ENCODE results near the gene FAT2. TPM values are rescaled to one million over a fixed set of nuclear protein-coding genes. Genes with fewer than 3 reads are reported as not detected.

FAT2 gene
- total and polyA plus RNA-seq, 2 donors (not counting 1 experiment from before 2014, with no cell fraction given): not detected

DNA sequence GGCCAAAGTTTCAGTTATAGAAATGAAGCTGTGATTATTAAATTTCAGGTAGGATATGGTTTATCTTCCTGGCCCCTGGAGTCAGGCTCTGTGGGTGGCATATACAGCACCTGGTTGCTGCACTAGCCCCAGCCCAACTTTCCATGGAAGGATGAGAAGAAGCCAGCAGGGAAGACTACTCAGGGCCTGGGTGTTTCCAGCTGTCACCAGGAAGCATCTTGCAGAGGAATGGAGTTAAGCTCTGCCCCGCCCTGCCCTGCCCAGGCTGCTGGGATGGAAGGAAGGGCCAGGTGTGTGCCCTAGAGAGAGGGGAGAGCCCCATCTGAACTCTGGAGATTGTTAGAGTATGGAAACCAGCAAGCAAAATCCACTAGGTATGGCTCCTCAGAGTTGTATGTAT lies 42.8 kb upstream of the FAT2 start:
- no peaks in the 10 kb centered on the region for H3K4me1 Mint-ChIP-seq
- no peaks in the 10 kb centered on the region for H3K36me3 ChIP-seq (replicated peaks in 1 of 2; ENCODE audit: control extremely low read depth in 1 of 2, control insufficient read depth in 1 of 2, extremely low read depth in 1 of 2, insufficient read depth in 2 of 2, low read length in 1 of 2)
- no peak overlapping the region for H3K27ac ChIP-seq (ENCODE audit: low read length in 2 of 2)
- no peak overlapping the region for H2AFZ ChIP-seq (ENCODE audit: insufficient read depth, low read depth, low read length, poor library complexity, severe bottlenecking)
- H3K4me2 ChIP-seq (replicated peaks; ENCODE audit: low read depth, low read length, poor library complexity, severe bottlenecking): no peak overlapping the region
- intact Hi-C loops (cut with micrococcal nuclease): no loop called here
- TF ChIP-seq, protein P1, sequence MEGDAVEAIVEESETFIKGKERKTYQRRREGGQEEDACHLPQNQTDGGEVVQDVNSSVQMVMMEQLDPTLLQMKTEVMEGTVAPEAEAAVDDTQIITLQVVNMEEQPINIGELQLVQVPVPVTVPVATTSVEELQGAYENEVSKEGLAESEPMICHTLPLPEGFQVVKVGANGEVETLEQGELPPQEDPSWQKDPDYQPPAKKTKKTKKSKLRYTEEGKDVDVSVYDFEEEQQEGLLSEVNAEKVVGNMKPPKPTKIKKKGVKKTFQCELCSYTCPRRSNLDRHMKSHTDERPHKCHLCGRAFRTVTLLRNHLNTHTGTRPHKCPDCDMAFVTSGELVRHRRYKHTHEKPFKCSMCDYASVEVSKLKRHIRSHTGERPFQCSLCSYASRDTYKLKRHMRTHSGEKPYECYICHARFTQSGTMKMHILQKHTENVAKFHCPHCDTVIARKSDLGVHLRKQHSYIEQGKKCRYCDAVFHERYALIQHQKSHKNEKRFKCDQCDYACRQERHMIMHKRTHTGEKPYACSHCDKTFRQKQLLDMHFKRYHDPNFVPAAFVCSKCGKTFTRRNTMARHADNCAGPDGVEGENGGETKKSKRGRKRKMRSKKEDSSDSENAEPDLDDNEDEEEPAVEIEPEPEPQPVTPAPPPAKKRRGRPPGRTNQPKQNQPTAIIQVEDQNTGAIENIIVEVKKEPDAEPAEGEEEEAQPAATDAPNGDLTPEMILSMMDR (IDR thresholded peaks at IDR 0.05): no peak
- no peak for TF ChIP-seq EZH2 (IDR thresholded peaks at IDR 0.05; ENCODE audit: borderline replicate concordance, insufficient read depth, low read depth, low read length, poor library complexity, severe bottlenecking)
- no peaks in the 10 kb centered on the region for H3K79me2 ChIP-seq (ENCODE audit: control insufficient read depth, insufficient read depth, low read length)
- H3K9me3 Mint-ChIP-seq (ENCODE audit: insufficient read depth): no peaks in the 10 kb centered on the region
- no peak overlapping the region for H3K27ac Mint-ChIP-seq
- ATAC-seq (ENCODE audit: low read depth): no peak
- WGBS (ENCODE audit: insufficient coverage): 67% methylated on average over 1 of the region's 1 CpG
- H3K4me3 ChIP-seq (ENCODE audit: control extremely low read depth in 1 of 5, extremely low read depth in 1 of 5, insufficient read depth in 1 of 5, low read depth in 2 of 5, low read length in 4 of 5): no peak overlapping the region
- ChIA-PET POLR2A (no interaction called here), CTCF (interaction anchor here (0.6 kb wide), 1 partner anchor 27 kb away, joined by 3 read pairs; no protein-coding TSS in a partner anchor)
- H3K4me3 Mint-ChIP-seq: no peak overlapping the region
- no peak for DNase-seq
- H3K27me3 Mint-ChIP-seq: peaks cover 28% of the 10 kb centered on the region
- no peaks in the 10 kb centered on the region for H4K20me1 ChIP-seq (ENCODE audit: control insufficient read depth, insufficient read depth, low read length, poor library complexity, severe bottlenecking)
- no peaks in the 10 kb centered on the region for H3K9me3 ChIP-seq (ENCODE audit: control extremely low read depth in 1 of 3, control insufficient read depth in 2 of 3, insufficient read depth in 1 of 3, low read length in 2 of 3)
- H3K4me1 ChIP-seq (ENCODE audit: control insufficient read depth in 2 of 2, insufficient read depth in 2 of 2, low read length in 2 of 2): no peaks in the 10 kb centered on the region
- no peak overlapping the region for H3K9ac ChIP-seq (ENCODE audit: low read length)
- peaks cover 0 to 6% (median 3%) of the 10 kb centered on the region in 4 experiments for H3K27me3 ChIP-seq (replicated peaks in 1 of 4; ENCODE audit: control extremely low read depth in 1 of 4, control insufficient read depth in 3 of 4, insufficient read depth in 4 of 4, low read length in 3 of 4)

DNA sequence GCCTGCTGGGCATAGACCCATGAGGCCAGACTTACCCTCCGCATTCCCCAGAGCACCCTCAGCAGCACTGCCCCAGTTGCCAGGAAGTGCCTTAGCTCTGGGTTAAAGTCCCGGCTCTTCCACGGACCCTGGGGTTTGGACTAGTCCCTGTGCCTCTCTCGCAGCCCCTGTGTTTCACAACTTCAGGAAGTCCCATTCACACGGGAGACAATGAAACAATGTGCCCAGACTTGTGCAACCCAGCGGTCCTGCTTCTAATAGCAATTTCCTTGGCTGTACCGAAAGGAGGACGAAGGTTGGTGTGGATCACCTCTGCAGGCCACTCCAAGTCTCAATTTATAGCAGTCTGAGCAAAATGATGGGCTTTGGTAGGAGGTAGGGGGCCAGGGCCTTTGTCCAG lies 41.8 kb upstream of the FAT2 start:
- TF ChIP-seq EZH2 (IDR thresholded peaks at IDR 0.05; ENCODE audit: borderline replicate concordance, insufficient read depth, low read depth, low read length, poor library complexity, severe bottlenecking): no peak
- TF ChIP-seq, protein P1 (IDR thresholded peaks at IDR 0.05): no peak
- H3K27me3 Mint-ChIP-seq: peaks cover 28% of the 10 kb centered on the region
- WGBS (ENCODE audit: insufficient coverage): 93% methylated on average over 8 of the region's 8 CpGs
- H3K9ac ChIP-seq (ENCODE audit: low read length): no peak overlapping the region
- no peak overlapping the region for H3K27ac ChIP-seq (ENCODE audit: low read length in 2 of 2)
- H3K36me3 ChIP-seq (replicated peaks in 1 of 2; ENCODE audit: control extremely low read depth in 1 of 2, control insufficient read depth in 1 of 2, extremely low read depth in 1 of 2, insufficient read depth in 2 of 2, low read length in 1 of 2): no peaks in the 10 kb centered on the region
- no peaks in the 10 kb centered on the region for H3K9me3 ChIP-seq (ENCODE audit: control extremely low read depth in 1 of 3, control insufficient read depth in 2 of 3, insufficient read depth in 1 of 3, low read length in 2 of 3)
- H3K27ac Mint-ChIP-seq: no peak overlapping the region
- ATAC-seq (ENCODE audit: low read depth): no peak
- no peaks in the 10 kb centered on the region for H3K4me1 Mint-ChIP-seq
- ChIA-PET CTCF (no interaction called here), POLR2A (no interaction called here)
- intact Hi-C loops (cut with micrococcal nuclease): no loop called here
- H2AFZ ChIP-seq (ENCODE audit: insufficient read depth, low read depth, low read length, poor library complexity, severe bottlenecking): no peak overlapping the region
- H3K4me3 ChIP-seq (ENCODE audit: control extremely low read depth in 1 of 5, extremely low read depth in 1 of 5, insufficient read depth in 1 of 5, low read depth in 2 of 5, low read length in 4 of 5): no peak overlapping the region
- H3K4me3 Mint-ChIP-seq: no peak overlapping the region
- H3K9me3 Mint-ChIP-seq (ENCODE audit: insufficient read depth): no peaks in the 10 kb centered on the region
- no peaks in the 10 kb centered on the region for H3K79me2 ChIP-seq (ENCODE audit: control insufficient read depth, insufficient read depth, low read length)
- DNase-seq: no peak
- H3K4me2 ChIP-seq (replicated peaks; ENCODE audit: low read depth, low read length, poor library complexity, severe bottlenecking): no peak overlapping the region
- H3K27me3 ChIP-seq (replicated peaks in 1 of 4; ENCODE audit: control extremely low read depth in 1 of 4, control insufficient read depth in 3 of 4, insufficient read depth in 4 of 4, low read length in 3 of 4): peaks cover 0 to 6% (median 3%) of the 10 kb centered on the region in 4 experiments
- no peaks in the 10 kb centered on the region for H4K20me1 ChIP-seq (ENCODE audit: control insufficient read depth, insufficient read depth, low read length, poor library complexity, severe bottlenecking)
- H3K4me1 ChIP-seq (ENCODE audit: control insufficient read depth in 2 of 2, insufficient read depth in 2 of 2, low read length in 2 of 2): no peaks in the 10 kb centered on the region
